NCI-H510A treated with DMSO at 0.1 percent for 48 hours (cell line): ENCODE data around the gene ZBTB43.

Experiments
- DNase-seq: peaks from one replicate; lab custom pipeline; 2025; lab: John Stamatoyannopoulos, UW

ZBTB43 gene

GRCh38 chr9:126859111-126859510 lies 54.3 kb downstream of the ZBTB43 start:
- no peak for DNase-seq

GRCh38 chr9:126860077-126860756 lies 55.4 kb downstream of the ZBTB43 start, which contains the start of gene ZBTB34:
Gene ZBTB34 (plus strand): TSS chr9:126860639. CDS start chr9:126879400, 18,761 bp downstream.
- DNase-seq: peak; percentile 79

- no peak for DNase-seq
Observed at GRCh38 chr9:126860757-126861466, 56.1 kb downstream of the ZBTB43 start.

- DNase-seq: no peak
Observed at GRCh38 chr9:126861707-126862103, 56.9 kb downstream of the ZBTB43 start.

- DNase-seq: no peak
Observed at GRCh38 chr9:126862104-126862761, 57.4 kb downstream of the ZBTB43 start.

GRCh38 chr9:126864771-126865170 lies 59.9 kb downstream of the ZBTB43 start:
- no peak for DNase-seq

- DNase-seq: no peak
Observed at GRCh38 chr9:126869368-126869767, 64.5 kb downstream of the ZBTB43 start.

GRCh38 chr9:126872516-126872915 lies 67.7 kb downstream of the ZBTB43 start:
- no peak for DNase-seq

GRCh38 chr9:126874546-126875314 lies 69.9 kb downstream of the ZBTB43 start:
- peak; percentile 30 for DNase-seq

- DNase-seq: no peak
Observed at GRCh38 chr9:126875756-126876510, 71.1 kb downstream of the ZBTB43 start.

- no peak for DNase-seq
Observed at GRCh38 chr9:126876531-126876930, 71.7 kb downstream of the ZBTB43 start.

GRCh38 chr9:126877418-126877817 lies 72.6 kb downstream of the ZBTB43 start:
- no peak for DNase-seq

GRCh38 chr9:126879288-126879687 lies 74.4 kb downstream of the ZBTB43 start:
- no peak for DNase-seq

- no peak for DNase-seq
Observed at GRCh38 chr9:126880226-126880946, 75.5 kb downstream of the ZBTB43 start.

GRCh38 chr9:126880947-126881332 lies 76.1 kb downstream of the ZBTB43 start:
- no peak for DNase-seq

- no peak for DNase-seq
Observed at GRCh38 chr9:126882746-126883145, 77.9 kb downstream of the ZBTB43 start.

- no peak for DNase-seq
Observed at GRCh38 chr9:126883636-126884035, 78.8 kb downstream of the ZBTB43 start.

GRCh38 chr9:126885131-126885641 lies 80.3 kb downstream of the ZBTB43 start:
- no peak for DNase-seq

GRCh38 chr9:126886034-126886822 lies 81.4 kb downstream of the ZBTB43 start:
- no peak for DNase-seq

GRCh38 chr9:126886897-126887296 lies 82.1 kb downstream of the ZBTB43 start:
- DNase-seq: no peak
